Stimulated activated CD4-positive, alpha-beta T cell treated with anti-CD3 and anti-CD28 coated beads, TNF-alpha, amount 100 ng/mL, for 24 hours (primary cell): ENCODE data around the gene DDA1.
"Not testable (repeated sequence)": the region's sequence is repeated elsewhere in the genome, so short reads cannot be mapped to it uniquely, and the experiment has no call there.

Source experiments
- DNase-seq, 3 experiments: peaks; one replicate each; pipeline ENCODE4 v3.0.0-alpha.2; 2020; ENCODE audit warnings: low read depth in 3 of 3

Gene DDA1

GRCh38 chr19:17309198-17309964 lies at the start of gene DDA1:
TSS of gene DDA1 (plus strand) at chr19:17309563. CDS start at chr19:17309655, 92 bp downstream.
- DNase-seq, result peak; percentile 97 to 100 (median 99)

GRCh38 chr19:17259934-17260333 lies 49.4 kb upstream of the DDA1 start:
- DNase-seq, result no peak

GRCh38 chr19:17260842-17261325 lies 48.5 kb upstream of the DDA1 start:
- peak; percentile 83 to 90 (median 88) for DNase-seq

DNA sequence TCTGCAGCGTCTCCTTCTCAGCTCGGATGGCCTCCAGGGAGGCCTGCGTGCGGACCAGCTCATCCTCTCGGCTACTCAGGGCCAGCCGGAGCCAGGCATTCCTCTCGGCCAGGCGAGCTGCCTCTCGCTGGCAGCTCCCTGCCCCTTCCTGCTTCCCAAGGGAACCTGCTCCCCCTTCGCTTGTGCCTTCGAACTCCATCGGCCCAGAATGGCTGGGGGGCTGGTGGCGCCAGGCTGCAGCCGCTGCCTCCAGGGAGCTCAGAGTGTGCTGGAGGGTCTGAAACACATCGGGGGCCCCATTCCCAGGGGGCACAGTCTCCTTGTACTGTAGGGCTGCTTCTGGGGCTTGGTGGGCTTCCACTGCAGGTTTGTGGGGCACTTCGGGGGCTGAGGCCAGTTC lies 46.8 kb upstream of the DDA1 start:
- no peak for DNase-seq

DNA sequence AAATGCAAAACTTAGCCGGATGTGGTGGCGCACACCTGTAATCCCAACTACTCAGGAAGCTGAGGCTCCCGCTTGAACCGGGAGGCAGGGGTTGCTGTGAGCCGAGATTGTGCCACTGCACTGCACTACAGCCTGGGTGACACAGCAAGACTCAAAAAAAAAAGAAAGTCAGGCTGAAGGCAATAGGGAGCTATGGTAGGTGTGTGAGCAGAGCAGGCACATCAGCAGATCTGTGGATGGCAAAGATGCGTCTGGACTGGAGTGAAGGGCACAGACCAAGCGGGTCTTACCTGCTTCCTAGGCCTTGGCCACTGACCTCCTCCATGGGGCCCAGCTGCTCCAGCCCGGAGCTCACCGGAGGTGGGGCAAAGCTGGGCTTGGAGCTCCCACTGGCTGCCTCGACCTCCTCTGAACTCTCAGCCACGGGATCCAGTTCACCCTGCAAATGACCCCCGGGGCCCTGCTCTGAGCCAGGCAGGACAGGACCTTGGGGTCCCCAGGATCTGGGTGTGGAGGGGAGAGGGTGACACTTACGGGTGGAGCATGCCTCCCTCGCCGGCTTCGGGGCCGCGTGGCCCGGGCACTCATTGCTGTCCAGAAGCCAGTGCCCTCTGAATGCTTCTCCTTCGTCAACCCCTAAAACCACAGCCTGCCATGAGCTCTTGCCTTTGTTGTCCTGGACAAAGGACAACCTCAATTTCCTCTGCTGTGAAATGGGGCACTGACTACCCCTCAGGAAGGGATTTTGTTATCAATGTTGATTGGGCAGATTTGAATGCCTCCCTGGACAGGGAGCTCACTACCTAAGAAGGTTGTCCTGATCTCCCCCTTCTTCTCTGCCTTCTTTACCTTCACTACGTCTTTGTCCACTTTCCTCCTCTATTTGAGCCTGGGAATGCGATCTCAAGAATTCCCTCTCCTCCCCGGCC lies 45.4 kb upstream of the DDA1 start:
- no peak for DNase-seq

- DNase-seq, result no peak
Observed at GRCh38 chr19:17264641-17264979, 44.8 kb upstream of the DDA1 start, which contains the start of gene USHBP1. TSS of gene USHBP1 (minus strand) at chr19:17264745. CDS start at chr19:17264299, 446 bp downstream.

GRCh38 chr19:17266026-17266425 lies 43.3 kb upstream of the DDA1 start:
- no peak for DNase-seq

DNA sequence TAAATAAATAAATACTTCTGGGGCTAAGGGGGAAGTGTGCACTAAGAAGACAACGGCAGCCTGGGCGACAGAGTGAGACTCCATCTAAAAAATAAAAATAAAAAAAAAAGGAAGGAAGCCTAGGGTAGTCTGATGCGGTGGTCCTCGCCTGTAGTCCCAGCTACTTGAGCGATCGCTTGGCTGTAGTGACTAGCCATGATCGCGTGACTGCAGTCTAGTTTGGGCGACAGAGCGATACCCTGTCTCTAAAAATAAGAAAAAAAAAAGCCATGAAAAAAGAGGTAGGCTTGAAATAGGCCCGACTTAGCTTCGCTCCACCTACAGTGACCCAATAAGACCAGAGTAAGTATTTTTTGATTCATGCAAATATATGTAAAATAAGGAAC lies 42.8 kb upstream of the DDA1 start:
- no peak for DNase-seq

GRCh38 chr19:17266975-17267788 lies 42.2 kb upstream of the DDA1 start, which contains the start of gene BABAM1:
TSS of gene BABAM1 (plus strand) at chr19:17267443. CDS start at chr19:17268807, 1,364 bp downstream.
- DNase-seq, result peak; percentile 92 to 93 (median 93)

DNA sequence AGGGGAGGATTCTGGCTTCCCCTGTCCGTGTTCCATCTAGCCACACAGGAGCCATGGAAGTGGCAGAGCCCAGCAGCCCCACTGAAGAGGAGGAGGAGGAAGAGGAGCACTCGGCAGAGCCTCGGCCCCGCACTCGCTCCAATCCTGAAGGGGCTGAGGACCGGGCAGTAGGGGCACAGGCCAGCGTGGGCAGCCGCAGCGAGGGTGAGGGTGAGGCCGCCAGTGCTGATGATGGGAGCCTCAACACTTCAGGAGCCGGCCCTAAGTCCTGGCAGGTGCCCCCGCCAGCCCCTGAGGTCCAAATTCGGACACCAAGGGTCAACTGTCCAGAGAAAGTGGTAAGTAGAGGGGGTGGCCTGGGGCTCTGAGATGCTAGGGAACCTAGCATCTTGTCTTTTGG lies 40.6 kb upstream of the DDA1 start:
- no peak for DNase-seq

- DNase-seq, result not testable (repeated sequence)
Observed at GRCh38 chr19:17274892-17275291, 34.5 kb upstream of the DDA1 start.

GRCh38 chr19:17275441-17276175 lies 33.8 kb upstream of the DDA1 start:
- DNase-seq, result no peak

- no peak for DNase-seq
Observed at GRCh38 chr19:17279436-17279835, 29.9 kb upstream of the DDA1 start.

- peak in 1 of 3 experiments; percentile 46 for DNase-seq
Observed at GRCh38 chr19:17281391-17282304, 27.7 kb upstream of the DDA1 start, which contains the start of gene ANKLE1. TSS of gene ANKLE1 (plus strand) at chr19:17281901. CDS start at chr19:17281921, 20 bp downstream.

DNA sequence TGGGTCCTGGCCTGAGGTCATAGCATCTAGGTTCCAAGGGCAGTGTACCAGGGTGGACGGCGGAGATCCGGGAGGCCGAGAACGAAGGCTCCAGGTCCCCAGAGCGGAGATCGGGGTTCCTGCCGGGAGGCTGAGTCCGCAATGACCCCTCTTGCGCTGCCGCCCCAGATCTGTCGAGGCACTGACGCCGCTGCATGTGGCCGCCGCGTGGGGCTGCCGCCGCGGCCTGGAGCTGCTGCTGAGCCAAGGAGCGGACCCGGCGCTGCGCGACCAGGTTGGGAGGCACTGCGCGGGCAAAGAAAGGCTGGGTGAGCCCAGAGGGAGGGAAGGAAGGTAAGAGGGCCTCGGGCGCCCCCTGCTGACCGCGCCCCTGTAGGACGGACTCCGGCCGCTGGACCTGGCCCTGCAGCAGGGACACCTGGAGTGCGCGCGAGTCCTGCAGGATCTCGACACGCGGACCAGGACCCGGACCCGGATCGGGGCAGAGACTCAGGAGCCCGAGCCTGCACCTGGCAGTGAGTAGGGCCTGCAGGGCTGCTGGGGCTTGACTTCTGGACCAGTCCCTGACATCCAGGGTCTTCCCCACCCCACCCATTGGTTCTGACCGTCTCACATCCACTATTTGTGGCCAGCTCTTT lies 26.8 kb upstream of the DDA1 start:
- peak; percentile 55 to 81 (median 59) for DNase-seq

DNA sequence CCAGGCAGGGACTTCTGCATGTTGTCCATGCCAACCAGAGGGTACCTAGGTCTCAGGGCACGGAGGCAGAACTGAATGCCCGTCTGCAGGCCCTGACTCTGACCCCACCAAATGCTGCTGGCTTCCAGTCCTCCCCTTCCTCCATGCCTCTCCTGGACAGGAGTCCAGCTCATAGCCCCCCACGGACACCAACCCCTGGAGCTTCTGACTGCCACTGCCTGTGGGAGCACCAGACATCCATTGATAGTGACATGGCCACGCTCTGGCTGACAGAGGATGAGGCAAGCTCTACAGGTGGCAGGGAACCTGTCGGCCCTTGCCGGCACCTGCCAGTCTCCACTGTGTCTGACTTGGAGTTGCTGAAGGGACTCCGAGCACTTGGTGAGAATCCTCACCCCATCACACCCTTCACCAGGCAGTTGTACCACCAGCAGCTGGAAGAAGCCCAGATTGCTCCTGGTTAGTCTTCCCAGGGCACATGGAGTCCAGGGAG lies 25.8 kb upstream of the DDA1 start:
- no peak for DNase-seq

DNA sequence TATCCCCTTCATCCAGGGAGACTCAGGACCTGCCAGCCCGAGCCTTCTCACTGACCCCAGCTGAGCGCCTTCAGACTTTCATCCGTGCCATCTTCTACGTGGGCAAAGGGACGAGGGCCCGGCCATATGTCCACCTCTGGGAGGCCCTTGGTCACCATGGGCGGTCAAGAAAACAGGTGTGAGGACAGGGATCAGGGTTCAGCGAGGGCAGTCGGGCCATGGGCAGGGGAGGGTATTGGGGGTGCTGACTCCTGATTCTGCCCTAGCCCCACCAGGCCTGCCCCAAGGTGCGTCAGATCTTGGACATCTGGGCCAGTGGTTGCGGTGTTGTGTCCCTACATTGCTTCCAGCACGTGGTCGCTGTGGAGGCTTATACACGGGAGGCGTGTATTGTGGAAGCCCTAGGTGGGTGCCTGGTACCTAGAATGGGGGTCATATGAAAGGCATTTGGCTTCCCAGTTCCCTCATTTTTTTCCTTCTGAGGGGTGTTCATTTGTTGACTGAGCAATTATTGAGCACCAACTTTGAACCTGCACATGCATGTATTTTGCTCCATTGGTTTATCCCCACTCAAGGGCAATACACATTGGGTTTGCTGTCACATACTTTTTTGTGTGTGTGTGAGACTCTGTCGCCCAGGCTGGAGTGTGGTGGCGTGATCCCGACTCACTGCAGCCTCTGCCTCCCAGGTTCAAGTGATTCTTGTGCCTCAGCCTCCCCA lies 23.8 kb upstream of the DDA1 start:
- DNase-seq, result no peak

DNA sequence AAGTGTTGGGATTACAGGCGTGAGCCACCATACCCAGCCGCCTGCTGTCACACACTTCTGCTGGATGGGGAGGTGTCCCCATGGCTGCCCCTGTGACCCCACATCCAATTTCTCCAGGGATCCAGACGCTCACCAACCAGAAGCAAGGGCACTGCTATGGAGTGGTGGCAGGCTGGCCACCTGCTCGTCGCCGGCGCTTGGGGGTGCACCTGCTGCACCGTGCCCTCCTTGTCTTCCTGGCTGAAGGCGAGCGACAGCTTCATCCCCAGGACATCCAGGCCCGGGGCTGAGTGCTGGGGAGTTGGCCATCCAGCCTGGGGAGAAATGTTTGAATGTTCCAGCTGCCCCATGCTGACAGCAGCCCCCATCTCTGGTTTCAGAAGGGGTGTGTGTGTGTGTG lies 23.1 kb upstream of the DDA1 start:
- DNase-seq, result no peak
